Keratinocyte (primary cell): ENCODE results near the gene TMEM33. TPM values are rescaled to one million over a fixed set of nuclear protein-coding genes. Genes with fewer than 3 reads are reported as not detected.
"Not testable (repeated sequence)": the region's sequence is repeated elsewhere in the genome, so short reads cannot be mapped to it uniquely, and the experiment has no call there.

Experiments
- DNase-seq: peaks from one replicate; pipeline ENCODE4 v3.0.0-alpha.2; 2011; ENCODE audit warnings: low read depth, missing footprints, low spot score
- FAIRE-seq: peaks from 2 replicates; lab custom pipeline; 2011; peaks lifted over from hg19 to GRCh38; lab: Jason Lieb, UNC
- H2AFZ ChIP-seq: 2 replicates; pipeline ENCODE4 v1.6.0; 2012; ENCODE audit warnings: low read length, control low read depth, inconsistent platforms; ENCODE audit not compliant: control insufficient read depth
- H3K27ac ChIP-seq: 2 replicates; pipeline ENCODE4 v1.5.1; 2011; ENCODE audit warnings: low read length; ENCODE audit not compliant: control insufficient read depth, insufficient read depth
- H3K27me3 ChIP-seq: 3 replicates; pipeline ENCODE4 v1.6.0; 2011; ENCODE audit warnings: low read length; ENCODE audit not compliant: control insufficient read depth, insufficient read depth; ENCODE audit errors: extremely low read depth
- H3K36me3 ChIP-seq, 2 experiments: 2 replicates in 1 of 2; 3 replicates in 1 of 2; pipeline ENCODE4 v1.5.1; 2011; ENCODE audit warnings: low read length in 2 of 2, mild to moderate bottlenecking in 1 of 2; ENCODE audit not compliant: control insufficient read depth in 2 of 2, insufficient read depth in 2 of 2; ENCODE audit errors: extremely low read depth in 1 of 2
- H3K4me1 ChIP-seq: 3 replicates; pipeline ENCODE4 v1.5.1; 2011; ENCODE audit warnings: low read length; ENCODE audit not compliant: control insufficient read depth, insufficient read depth; ENCODE audit errors: extremely low read depth
- H3K4me2 ChIP-seq: 3 replicates; pipeline ENCODE4 v1.6.0; 2011; ENCODE audit warnings: low read depth, low read length; ENCODE audit not compliant: control insufficient read depth, insufficient read depth; ENCODE audit errors: extremely low read depth
- H3K4me3 ChIP-seq, 3 experiments: fragments of 200-600 bp in 1 of 3; sonication (generic) in 1 of 3; 2 replicates in 2 of 3; 3 replicates in 1 of 3; pipeline ENCODE4 v1.5.1; 2011 to 2016; ENCODE audit warnings: low read length in 3 of 3, mild to moderate bottlenecking in 3 of 3, control low read depth in 2 of 3, inconsistent platforms in 1 of 3, low read depth in 1 of 3, mixed read lengths in 1 of 3, mixed run types in 1 of 3, moderate library complexity in 1 of 3; ENCODE audit not compliant: control insufficient read depth in 2 of 3, insufficient read depth in 2 of 3; ENCODE audit errors: extremely low read depth in 1 of 3
- H3K79me2 ChIP-seq: 2 replicates; pipeline ENCODE4 v1.6.0; 2012; ENCODE audit warnings: low read length; ENCODE audit not compliant: control insufficient read depth, insufficient read depth
- H3K9ac ChIP-seq: 3 replicates; pipeline ENCODE4 v1.6.0; 2011; ENCODE audit warnings: low read length; ENCODE audit not compliant: control insufficient read depth, insufficient read depth; ENCODE audit errors: extremely low read depth
- H3K9me1 ChIP-seq: 3 replicates; pipeline ENCODE4 v1.6.0; 2011; ENCODE audit warnings: low read length; ENCODE audit not compliant: control insufficient read depth, insufficient read depth; ENCODE audit errors: extremely low read depth
- H3K9me3 ChIP-seq: 2 replicates; pipeline ENCODE4 v1.5.1; 2012; ENCODE audit warnings: low read depth, low read length; ENCODE audit not compliant: control insufficient read depth
- H4K20me1 ChIP-seq: 3 replicates; pipeline ENCODE4 v1.6.0; 2011; ENCODE audit warnings: low read length; ENCODE audit not compliant: control insufficient read depth, insufficient read depth; ENCODE audit errors: extremely low read depth
- EZH2 ChIP-seq: IDR thresholded peaks from one replicate; pipeline ENCODE4 v1.6.1; 2012; ENCODE audit warnings: inconsistent platforms, mild to moderate bottlenecking, low read length, moderate library complexity
- dilution Hi-C: fragments of 300-500 bp; cut with MboI; formaldehyde crosslinking; loops from one replicate; pipeline ENCODE4 v1.7.0; 2020; ENCODE audit warnings: low sequenced_read_pairs; ENCODE audit not compliant: extremely low pct_ligation_motif_present
- polyA plus RNA-seq, 5 experiments: library from polyadenylated mRNA; depleted of rRNA in 3 of 5; stranded (reverse) in 3 of 5; stranded (forward) in 1 of 5; unstranded in 1 of 5; fragments of >200 nt; gene quantifications; 1 replicate in 1 of 5; 2 replicates in 3 of 5; 3 replicates in 1 of 5; pipeline versions ENCODE4 v1.2.1 to v1.2.3, GENCODE V29; 2011 to 2012; ENCODE audit warnings: missing spikeins in 2 of 5, low read depth in 1 of 5, low replicate concordance in 1 of 5
- TF ChIP-seq, protein P1 (sequence below), 3 experiments: IDR thresholded peaks in 1 of 3; conservative IDR thresholded peaks in 1 of 3; optimal IDR thresholded peaks in 1 of 3; 2 replicates in 2 of 3; 3 replicates in 1 of 3; pipeline versions ENCODE3 to v1.5.1; 2011; ENCODE audit warnings: low read length in 3 of 3, mild to moderate bottlenecking in 3 of 3, moderate library complexity in 2 of 3, control low read depth in 1 of 3, inconsistent platforms in 1 of 3; ENCODE audit not compliant: insufficient read depth in 2 of 3; ENCODE audit errors: extremely low read depth in 1 of 3

Gene TMEM33
- polyA plus RNA-seq, 1 donor (not counting 4 experiments of a cell fraction or from before 2014, with no cell fraction given) = 133 TPM

DNA sequence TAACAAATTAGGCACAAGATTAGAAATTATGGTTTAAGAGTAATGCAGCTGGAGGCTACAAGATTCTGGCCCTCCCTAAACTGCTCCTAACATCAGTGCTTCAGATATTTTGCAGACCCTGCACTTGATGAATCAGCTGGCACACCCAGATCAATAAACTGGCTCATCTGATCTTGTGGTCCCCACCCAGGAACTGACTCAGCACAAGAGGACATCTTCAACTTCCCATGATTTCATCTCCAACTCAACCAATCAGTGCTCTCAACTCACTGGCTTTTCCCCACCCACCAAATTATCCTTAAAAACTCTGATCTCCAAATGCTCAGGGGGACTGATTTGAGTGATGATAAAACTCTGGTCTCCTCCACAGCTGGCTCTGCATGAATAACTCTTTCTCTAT, 21.7 kb upstream of the TMEM33 start:
- H3K27ac ChIP-seq = no peak overlapping the region
- no peak overlapping the region for H2AFZ ChIP-seq
- no peak for DNase-seq

DNA sequence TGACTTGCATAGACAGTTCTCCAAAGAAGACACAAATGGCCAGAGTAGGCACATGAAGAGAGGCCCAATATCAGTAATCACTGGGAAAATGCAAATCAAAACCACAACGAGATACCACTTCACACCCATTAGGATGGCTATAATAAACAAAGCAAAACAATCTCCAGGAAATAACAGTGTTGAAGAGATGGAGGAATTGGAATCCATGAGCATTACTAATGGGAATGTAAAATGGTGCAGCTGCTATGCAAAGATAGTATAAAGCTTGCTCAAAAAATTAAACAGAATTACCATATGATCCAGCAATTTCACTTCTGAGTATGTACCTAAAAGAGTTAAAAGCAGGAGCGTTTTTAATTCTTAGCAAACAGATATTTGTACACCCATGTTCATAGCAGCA, 17.0 kb upstream of the TMEM33 start:
- FAIRE-seq (no peak), DNase-seq (no peak)
- H3K4me2 ChIP-seq = no peak overlapping the region
- TF ChIP-seq EZH2 = no peak
- TF ChIP-seq, protein P1, sequence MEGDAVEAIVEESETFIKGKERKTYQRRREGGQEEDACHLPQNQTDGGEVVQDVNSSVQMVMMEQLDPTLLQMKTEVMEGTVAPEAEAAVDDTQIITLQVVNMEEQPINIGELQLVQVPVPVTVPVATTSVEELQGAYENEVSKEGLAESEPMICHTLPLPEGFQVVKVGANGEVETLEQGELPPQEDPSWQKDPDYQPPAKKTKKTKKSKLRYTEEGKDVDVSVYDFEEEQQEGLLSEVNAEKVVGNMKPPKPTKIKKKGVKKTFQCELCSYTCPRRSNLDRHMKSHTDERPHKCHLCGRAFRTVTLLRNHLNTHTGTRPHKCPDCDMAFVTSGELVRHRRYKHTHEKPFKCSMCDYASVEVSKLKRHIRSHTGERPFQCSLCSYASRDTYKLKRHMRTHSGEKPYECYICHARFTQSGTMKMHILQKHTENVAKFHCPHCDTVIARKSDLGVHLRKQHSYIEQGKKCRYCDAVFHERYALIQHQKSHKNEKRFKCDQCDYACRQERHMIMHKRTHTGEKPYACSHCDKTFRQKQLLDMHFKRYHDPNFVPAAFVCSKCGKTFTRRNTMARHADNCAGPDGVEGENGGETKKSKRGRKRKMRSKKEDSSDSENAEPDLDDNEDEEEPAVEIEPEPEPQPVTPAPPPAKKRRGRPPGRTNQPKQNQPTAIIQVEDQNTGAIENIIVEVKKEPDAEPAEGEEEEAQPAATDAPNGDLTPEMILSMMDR (optimal IDR thresholded peaks at IDR 0.05 in 1 of 3, IDR thresholded peaks at IDR 0.05 in 1 of 3, conservative IDR thresholded peaks at IDR 0.05 in 1 of 3; ENCODE audit: extremely low read depth in 1 of 3, insufficient read depth in 2 of 3, low read length in 3 of 3) = no peak
- H3K27ac ChIP-seq = no peak overlapping the region
- H3K27me3 ChIP-seq = no peaks in the 10 kb centered on the region
- no peak overlapping the region for H3K9ac ChIP-seq
- no peaks in the 10 kb centered on the region for H3K79me2 ChIP-seq
- peaks cover 3% of the 10 kb centered on the region for H3K4me1 ChIP-seq
- no peaks in the 10 kb centered on the region for H4K20me1 ChIP-seq
- H3K9me3 ChIP-seq = no peaks in the 10 kb centered on the region
- H3K36me3 ChIP-seq = no peaks in the 10 kb centered on the region
- H3K9me1 ChIP-seq = no peaks in the 10 kb centered on the region
- no peak overlapping the region for H3K4me3 ChIP-seq
- H2AFZ ChIP-seq = no peak overlapping the region
- dilution Hi-C loops = no loop called here

More for the DNA sequence above, 21.7 kb upstream of the TMEM33 start:
- no peaks in the 10 kb centered on the region for H3K9me3 ChIP-seq
- H3K36me3 ChIP-seq = no peaks in the 10 kb centered on the region
- no peaks in the 10 kb centered on the region for H3K9me1 ChIP-seq
- H3K4me2 ChIP-seq = no peak overlapping the region
- no peaks in the 10 kb centered on the region for H3K79me2 ChIP-seq
- no peak overlapping the region for H3K4me3 ChIP-seq
- H3K27me3 ChIP-seq = no peaks in the 10 kb centered on the region
- H3K4me1 ChIP-seq = peaks cover 5% of the 10 kb centered on the region
- H3K9ac ChIP-seq = no peak overlapping the region
- TF ChIP-seq, protein P1 (optimal IDR thresholded peaks at IDR 0.05 in 1 of 3, IDR thresholded peaks at IDR 0.05 in 1 of 3, conservative IDR thresholded peaks at IDR 0.05 in 1 of 3; ENCODE audit: extremely low read depth in 1 of 3, insufficient read depth in 2 of 3, low read length in 3 of 3) = no peak
- no peak for TF ChIP-seq EZH2
- dilution Hi-C loops = no loop called here
- H4K20me1 ChIP-seq = no peaks in the 10 kb centered on the region
- no peak for FAIRE-seq

DNA sequence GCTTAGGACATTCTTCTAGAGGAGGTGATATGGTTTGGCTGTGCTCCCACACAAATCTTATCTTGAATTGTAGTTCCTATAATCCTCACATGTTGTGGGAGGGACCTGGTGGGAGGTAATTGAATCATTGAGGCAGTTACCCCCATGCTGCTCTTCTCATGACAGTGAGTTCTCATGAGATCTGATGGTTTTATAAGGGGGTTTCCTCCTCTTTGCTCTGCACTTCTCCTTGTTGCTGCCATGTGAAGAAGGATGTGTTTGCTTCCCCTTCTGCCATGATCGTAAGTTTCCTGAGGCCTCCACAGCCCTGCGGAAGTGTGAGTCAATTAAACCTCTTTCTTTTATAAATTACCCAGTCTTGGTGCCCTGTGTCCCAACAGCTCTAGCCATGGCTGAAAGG, 14.8 kb upstream of the TMEM33 start:
- H3K9me1 ChIP-seq, FAIRE-seq, dilution Hi-C loops, H3K9me3 ChIP-seq, H3K4me2 ChIP-seq, H3K9ac ChIP-seq, H3K4me3 ChIP-seq, H3K4me1 ChIP-seq, H3K27me3 ChIP-seq, DNase-seq, H4K20me1 ChIP-seq, H3K27ac ChIP-seq, H3K79me2 ChIP-seq, H3K36me3 ChIP-seq, H2AFZ ChIP-seq: not testable (repeated sequence)
